Erythroblast (primary cell): ENCODE measurements around the gene MYCBPAP.

Source experiments
- GATA1 ChIP-seq: IDR thresholded peaks from 2 replicates; pipeline ENCODE4 v1.6.1; 2011; ENCODE audit warnings: low read depth, mild to moderate bottlenecking, control low read depth, low read length, moderate library complexity
- POLR2A ChIP-seq: IDR thresholded peaks from 2 replicates; pipeline ENCODE4 v1.6.1; 2011; ENCODE audit warnings: mild to moderate bottlenecking, low read length

DNA sequence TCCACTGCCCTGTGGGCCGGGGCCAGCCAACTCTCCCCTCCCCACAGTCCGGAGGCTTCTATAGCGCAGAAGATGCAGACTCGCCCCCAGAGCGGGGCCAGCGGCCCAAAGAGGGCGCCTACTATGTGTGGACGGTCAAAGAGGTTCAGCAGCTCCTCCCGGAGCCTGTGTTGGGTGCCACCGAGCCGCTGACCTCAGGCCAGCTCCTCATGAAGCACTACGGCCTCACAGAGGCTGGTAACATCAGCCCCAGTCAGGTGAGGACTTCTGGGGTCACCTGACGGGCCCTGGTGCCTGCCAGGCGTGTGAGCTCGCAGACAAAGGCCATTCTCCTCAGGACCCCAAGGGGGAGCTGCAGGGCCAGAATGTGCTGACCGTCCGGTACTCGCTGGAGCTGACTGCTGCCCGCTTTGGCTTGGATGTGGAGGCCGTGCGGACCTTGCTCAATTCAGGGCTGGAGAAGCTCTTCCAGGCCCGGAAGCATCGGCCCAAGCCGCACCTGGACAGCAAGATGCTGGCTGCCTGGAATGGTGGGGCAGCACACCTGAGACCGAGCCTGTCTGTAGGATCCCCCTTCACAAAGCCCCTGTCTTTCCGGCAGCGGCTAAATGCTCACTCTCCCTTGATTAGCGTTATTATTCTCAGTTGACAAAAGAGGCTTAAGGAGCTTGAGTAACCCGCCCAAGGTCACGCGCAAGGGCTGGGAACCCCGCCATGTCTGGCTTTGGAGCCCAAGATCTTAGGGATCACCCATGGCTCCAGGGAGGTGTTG is 42.6 kb downstream of the MYCBPAP start:
- TF ChIP-seq POLR2A (no peak), GATA1 (no peak)
